Left lung (tissue), 10 donors: ENCODE results near the gene ZNF784. TPM values are rescaled to one million over a fixed set of nuclear protein-coding genes. Genes with fewer than 3 reads are reported as not detected.

Experiments used
- ATAC-seq: fragments of 200-7000 bp; cut with Tn5 transposase; one replicate; pipeline ENCODE4 v1.9.1; 2020; ENCODE audit warnings: moderate library complexity
- DNase-seq, 4 donors: peaks; one replicate each; pipeline ENCODE4 v3.0.0-alpha.2; 2013 to 2020
- H3K27ac ChIP-seq, 2 donors: fragments of 200-600 bp; sonication (generic) in 1 of 2; one replicate each; pipeline versions ENCODE4 v1.5.0 to v1.8.0; 2020 to 2021
- H3K27me3 ChIP-seq, 2 donors: fragments of 200-600 bp; sonication (generic) in 1 of 2; one replicate each; pipeline versions ENCODE4 v1.5.0 to v1.8.0; 2020 to 2021
- H3K36me3 ChIP-seq, 2 donors: fragments of 200-600 bp; sonication (generic) in 1 of 2; one replicate each; pipeline versions ENCODE4 v1.5.0 to v1.8.0; 2020 to 2021
- H3K4me1 ChIP-seq, 2 donors: fragments of 200-600 bp; one replicate each; pipeline ENCODE4 v1.8.0; 2021
- H3K4me3 ChIP-seq, 2 donors: fragments of 200-600 bp; sonication (generic) in 1 of 2; one replicate each; pipeline versions ENCODE4 v1.5.0 to v1.8.0; 2020 to 2021; ENCODE audit warnings: mild to moderate bottlenecking in 1 of 2
- H3K9me3 ChIP-seq, 2 donors: fragments of 200-600 bp; sonication (generic) in 1 of 2; one replicate each; pipeline versions ENCODE4 v1.5.0 to v1.8.0; 2020 to 2021
- CTCF ChIP-seq, 2 donors: fragments of 200-600 bp; sonication (generic) in 1 of 2; IDR thresholded peaks; one replicate each; pipeline versions ENCODE4 v1.5.0 to v1.8.0; 2021; ENCODE audit warnings: antibody characterized with exemption in 2 of 2
- intact Hi-C, 2 donors: fragments of 100-400 bp; cut with DNase I; formaldehyde crosslinking; loops; one replicate each; pipeline versions ENCODE4 v1.11.2 to v1.14.2; 2022
- polyA plus RNA-seq, 6 donors: library from polyadenylated mRNA; unstranded; fragments of 120-200 nt; gene quantifications; one replicate each; pipeline ENCODE4 v1.2.1, GENCODE V29; 2013; ENCODE audit not compliant: insufficient read length in 6 of 6
- total RNA-seq, 2 donors: library from RNA; stranded (reverse); fragmentation: NEBNext Ultra II Directional; extraction: Animal tissue kit (Norgen Biotek cat#: 25700); gene quantifications; one replicate each; pipeline ENCODE4 v1.2.1, GENCODE V29; 2021
- donor health status: DM: no; HTN: yes; CAD: no.
- donor health status: DM: no; HTN: no; CAD: no.

ZNF784 gene
- total and polyA plus RNA-seq, 8 donors, result 6.0 to 11.6 (median 8.6) TPM

GRCh38 chr19:55644191-55644833 lies 19.9 kb upstream of the ZNF784 start:
- DNase-seq (peak in 1 of 4 donors; percentile 32), ATAC-seq (no peak)
- intact Hi-C loops, result no loop called here
- H3K4me1 ChIP-seq, result peaks cover 23 to 82% of the 10 kb centered on the region in 2 donors
- peaks cover 0 to 12% of the 10 kb centered on the region in 2 donors for H3K36me3 ChIP-seq
- no peak for TF ChIP-seq CTCF (IDR thresholded peaks at IDR 0.05)
- H3K4me3 ChIP-seq, result peak overlapping the region; percentile 74 to 81
- no peaks in the 10 kb centered on the region for H3K9me3 ChIP-seq
- H3K27ac ChIP-seq, result peak overlapping the region; percentile 85 to 92
- peaks cover 0 to 13% of the 10 kb centered on the region in 2 donors for H3K27me3 ChIP-seq

- Histone ChIP-seq H3K36me3 (peaks cover 0 to 12% of the 10 kb centered on the region in 2 donors), H3K27ac (peak overlapping the region; percentile 85 to 92), H3K4me3 (peak overlapping the region; percentile 74 to 81), H3K27me3 (peaks cover 0 to 13% of the 10 kb centered on the region in 2 donors), H3K4me1 (peaks cover 21 to 81% of the 10 kb centered on the region in 2 donors), H3K9me3 (no peaks in the 10 kb centered on the region)
- ATAC-seq, result no peak
- DNase-seq, result no peak
- intact Hi-C loops, result no loop called here
- no peak for TF ChIP-seq CTCF (IDR thresholded peaks at IDR 0.05)
These were observed 19.5 kb upstream of the ZNF784 start for GRCh38 chr19:55643887-55644176.

GRCh38 chr19:55643003-55643886 lies 18.9 kb upstream of the ZNF784 start, which contains the start of gene ZNF581:
ZNF581 (plus strand) TSS chr19:55643649; CDS start chr19:55644572, 923 bp downstream.
- TF ChIP-seq CTCF (IDR thresholded peaks at IDR 0.05), result no peak
- Histone ChIP-seq H3K4me3 (peak within 1 kb of the TSS; percentile 74 to 81), H3K36me3 (peaks cover 0 to 12% of the 10 kb centered on the region in 2 donors), H3K4me1 (peaks cover 17 to 79% of the 10 kb centered on the region in 2 donors), H3K27ac (peak within 1 kb of the TSS; percentile 85 to 92), H3K9me3 (no peaks in the 10 kb centered on the region), H3K27me3 (peaks cover 0 to 13% of the 10 kb centered on the region in 2 donors)
- ATAC-seq (peak; percentile 58), DNase-seq (peak; percentile 59 to 93 (median 70))
- intact Hi-C loops, result no loop called here

- no peak for TF ChIP-seq CTCF (IDR thresholded peaks at IDR 0.05)
- Histone ChIP-seq H3K4me1 (peaks cover 13 to 74% of the 10 kb centered on the region in 2 donors), H3K9me3 (no peaks in the 10 kb centered on the region), H3K27ac (peak overlapping the region; percentile 85 to 92), H3K4me3 (peak overlapping the region; percentile 74 to 81), H3K27me3 (peaks cover 0 to 13% of the 10 kb centered on the region in 2 donors), H3K36me3 (peaks cover 0 to 12% of the 10 kb centered on the region in 2 donors)
- intact Hi-C loops, result no loop called here
- DNase-seq, result peak in 1 of 4 donors; percentile 81
- ATAC-seq, result peak; percentile 2
These were observed 18.0 kb upstream of the ZNF784 start for GRCh38 chr19:55642153-55643002.
